GM04504 (cell line): Measurements from ENCODE around the gene WDR41.
A peak's percentile ranks its signal among the peaks of the same experiment; 100 is the strongest.
"Not testable (repeated sequence)": the region's sequence is repeated elsewhere in the genome, so short reads cannot be mapped to it uniquely, and the experiment has no call there.

Experiments
- DNase-seq: peaks from one replicate; pipeline ENCODE4 v3.0.0-alpha.2; 2012; ENCODE audit warnings: low read depth

The WDR41 gene

DNA sequence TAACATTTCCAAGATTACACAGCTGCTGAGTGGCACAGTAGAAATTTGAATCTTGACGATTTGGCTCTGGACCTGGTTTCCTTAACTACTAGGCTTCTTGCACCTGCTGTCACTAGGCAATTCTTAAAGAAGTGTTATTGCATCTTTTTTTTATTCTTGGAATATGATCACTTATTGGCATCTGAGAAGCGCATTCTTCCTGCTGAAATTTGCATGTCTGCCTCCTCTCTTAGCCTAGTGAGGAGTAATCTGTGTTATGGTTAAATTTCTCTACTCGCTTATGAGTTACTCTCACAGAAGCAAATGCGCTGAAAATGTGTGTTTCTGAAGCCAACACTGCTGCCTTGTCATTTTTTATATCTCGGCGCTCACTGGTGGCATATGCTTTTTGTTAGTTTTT lies 89.3 kb downstream of the WDR41 start:
- no peak for DNase-seq

DNA sequence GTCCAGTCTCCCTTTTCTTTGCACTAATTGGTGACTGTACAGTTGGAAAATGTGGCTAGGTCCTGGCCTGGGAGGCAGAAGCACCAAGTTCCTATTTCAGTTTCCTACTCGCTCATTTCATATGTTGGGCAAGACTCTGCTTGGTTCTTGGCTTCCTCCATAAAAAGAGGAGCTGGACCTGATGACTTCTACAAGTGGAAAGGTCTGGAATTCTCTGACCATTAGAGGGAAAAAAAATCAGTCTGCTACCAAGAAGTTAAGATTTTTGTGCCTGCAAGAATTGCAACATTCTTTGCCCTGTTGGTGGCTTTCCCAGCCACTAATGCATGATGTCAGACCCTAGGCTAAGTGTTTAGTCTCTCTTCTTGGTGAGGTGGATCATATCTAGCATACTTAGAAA lies 91.5 kb downstream of the WDR41 start:
- peak; percentile 54 for DNase-seq

DNA sequence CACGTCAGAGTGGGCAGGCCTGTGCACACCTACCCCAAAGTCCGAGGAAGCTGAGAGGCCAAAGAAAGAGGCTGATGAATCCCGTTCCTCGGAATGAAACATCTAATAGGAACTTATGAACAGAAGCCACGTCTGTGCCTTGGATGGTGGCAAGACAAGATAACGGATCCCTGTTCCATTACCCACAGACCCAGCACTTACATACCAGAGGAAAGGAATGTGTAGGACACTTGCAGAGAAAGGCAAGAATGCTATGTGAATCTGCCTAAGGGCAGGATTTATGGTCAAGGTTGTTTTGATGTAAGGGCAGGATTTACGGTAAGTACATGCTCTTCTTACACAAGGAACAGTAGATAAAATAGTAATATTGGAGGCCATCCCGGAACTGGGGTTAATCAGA lies 93.2 kb downstream of the WDR41 start:
- no peak for DNase-seq

DNA sequence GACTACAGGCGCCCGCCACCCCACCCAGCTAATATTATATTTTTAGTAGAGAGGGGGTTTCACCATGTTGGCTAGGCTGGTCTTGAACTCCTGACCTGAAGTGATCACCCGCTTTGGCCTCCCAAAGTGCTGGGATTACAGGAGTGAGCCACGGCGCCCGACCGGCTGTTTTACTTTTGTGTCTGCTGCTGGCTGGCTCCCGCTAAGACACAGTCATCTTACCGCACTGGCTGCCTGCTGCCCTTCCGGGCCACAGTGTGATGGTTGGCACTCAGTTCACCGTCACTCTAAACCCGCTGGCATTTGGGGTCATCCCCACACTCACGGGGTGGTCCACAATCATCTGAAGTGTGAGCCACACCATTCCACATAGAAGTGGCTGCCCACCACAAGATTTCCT lies 93.7 kb downstream of the WDR41 start:
- DNase-seq, result no peak

DNA sequence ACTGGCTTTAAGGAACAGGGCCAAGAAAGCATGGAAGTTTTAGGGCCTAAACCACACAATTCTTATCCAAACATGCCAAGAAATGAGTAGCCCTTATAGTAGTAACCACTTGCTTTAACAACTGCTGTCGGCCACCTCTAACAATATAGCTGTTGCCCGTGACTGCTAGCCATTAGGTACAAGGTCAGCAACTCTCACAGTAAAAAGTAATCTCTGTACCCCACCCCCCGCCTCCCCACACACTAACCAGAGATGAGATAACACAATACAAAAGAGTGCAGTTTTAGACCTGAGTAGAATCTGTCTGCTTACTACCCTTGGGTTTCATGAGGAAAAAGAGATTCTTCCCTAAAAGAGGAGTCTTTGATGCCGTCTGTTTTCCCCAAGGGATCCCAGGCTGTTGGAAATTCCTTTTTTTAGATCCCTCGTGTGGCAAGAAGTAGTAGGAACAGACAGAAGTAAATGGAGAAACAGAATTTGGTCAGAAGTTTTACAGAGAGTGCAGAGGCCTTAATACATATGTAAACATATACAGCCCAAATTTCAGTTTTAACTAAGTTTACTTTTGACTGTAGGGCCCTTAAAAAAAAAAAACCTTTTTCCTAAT lies 94.3 kb downstream of the WDR41 start:
- no peak for DNase-seq

DNA sequence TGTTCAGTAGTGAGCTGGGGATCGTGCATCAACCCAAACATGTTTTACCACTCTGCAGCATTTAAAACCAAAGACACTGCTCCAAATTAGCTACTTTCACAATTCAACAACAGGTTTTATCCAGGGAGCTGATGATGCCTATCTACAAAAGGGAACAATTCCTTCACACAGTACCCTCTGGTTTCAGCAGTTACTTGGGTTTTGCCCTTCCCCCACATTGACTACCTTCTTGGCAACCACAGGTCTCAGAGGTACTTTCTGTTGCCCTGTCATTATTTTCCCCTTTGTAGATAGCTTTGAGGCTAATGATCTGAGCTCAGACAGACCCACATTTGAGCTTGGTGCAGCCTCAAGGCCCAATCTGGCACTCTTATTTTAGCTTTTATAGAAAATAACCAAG lies 96.1 kb downstream of the WDR41 start:
- no peak for DNase-seq

DNA sequence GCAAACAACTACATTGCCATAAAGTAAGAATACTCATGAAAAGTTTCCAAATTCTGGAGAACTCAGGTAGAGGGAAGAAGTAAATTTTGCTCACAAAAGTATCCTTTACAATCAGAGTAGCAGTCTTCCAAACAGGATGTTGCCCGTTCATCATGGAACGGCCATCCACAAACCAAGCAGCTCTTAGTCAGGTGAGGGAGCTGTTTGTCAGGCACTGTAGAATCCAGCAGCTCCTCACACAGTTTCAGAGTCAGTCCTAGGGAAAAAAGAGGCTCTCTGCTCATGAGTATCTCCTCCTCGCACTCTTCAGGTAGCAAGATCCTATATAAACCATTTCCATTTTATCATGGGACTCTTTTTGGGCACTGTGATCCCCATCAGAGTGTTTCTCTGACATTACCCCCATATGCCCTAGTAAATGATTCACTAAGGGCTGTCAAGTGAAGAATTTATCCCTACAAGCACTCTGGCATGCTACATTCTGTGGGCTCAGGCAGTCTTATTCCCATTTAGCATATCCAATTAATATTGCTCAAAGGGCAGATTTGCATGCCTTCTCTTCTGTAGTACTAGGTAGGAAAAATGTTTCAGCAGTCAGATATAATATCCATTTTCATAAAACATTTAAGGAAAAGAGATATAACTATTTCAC lies 97.9 kb downstream of the WDR41 start:
- no peak for DNase-seq

DNA sequence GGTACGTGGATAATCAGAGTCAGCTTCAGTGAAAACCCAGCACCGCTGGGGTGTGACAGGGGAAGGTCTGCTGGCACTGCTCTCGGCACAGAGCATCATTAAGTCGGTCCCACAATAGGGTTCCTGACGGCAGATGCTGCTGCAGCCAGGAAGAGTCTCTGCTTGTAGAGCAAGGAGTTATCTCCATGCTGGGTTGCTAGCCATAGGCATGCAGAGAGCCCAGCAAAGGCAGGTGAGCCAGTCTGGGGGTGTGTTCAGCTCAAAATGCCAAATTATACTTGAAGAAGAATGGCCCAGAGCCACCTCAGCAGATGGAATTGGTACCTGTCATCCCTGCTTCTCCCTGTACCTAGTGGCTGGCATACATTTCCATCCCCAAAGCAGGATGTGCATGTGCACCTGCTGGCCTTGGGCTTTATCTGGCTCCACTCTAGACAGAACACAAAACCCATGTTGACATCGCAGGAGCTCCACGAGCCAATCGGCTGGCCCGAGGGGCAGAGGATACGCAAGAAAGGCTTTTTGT lies 100.8 kb downstream of the WDR41 start:
- DNase-seq, result no peak

DNA sequence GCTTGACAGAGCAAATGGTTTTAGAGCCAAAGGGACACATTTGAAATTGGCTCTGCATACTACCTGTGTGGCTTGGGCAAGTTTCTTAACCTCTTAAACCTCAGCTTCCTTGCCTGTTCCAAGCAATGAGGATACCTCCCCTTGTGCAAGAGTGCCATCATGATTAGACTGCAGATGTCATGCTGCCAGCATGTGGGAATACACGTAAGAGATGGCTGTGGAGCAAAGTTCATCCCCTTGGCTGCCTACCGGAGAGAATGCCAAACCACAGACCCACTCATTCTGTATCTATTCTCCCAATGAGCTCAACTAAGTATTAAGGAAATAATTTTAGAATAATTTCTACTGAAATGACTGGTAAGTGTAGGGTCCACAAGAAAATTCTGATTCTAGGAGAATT lies 101.3 kb downstream of the WDR41 start:
- peak; percentile 60 for DNase-seq

DNA sequence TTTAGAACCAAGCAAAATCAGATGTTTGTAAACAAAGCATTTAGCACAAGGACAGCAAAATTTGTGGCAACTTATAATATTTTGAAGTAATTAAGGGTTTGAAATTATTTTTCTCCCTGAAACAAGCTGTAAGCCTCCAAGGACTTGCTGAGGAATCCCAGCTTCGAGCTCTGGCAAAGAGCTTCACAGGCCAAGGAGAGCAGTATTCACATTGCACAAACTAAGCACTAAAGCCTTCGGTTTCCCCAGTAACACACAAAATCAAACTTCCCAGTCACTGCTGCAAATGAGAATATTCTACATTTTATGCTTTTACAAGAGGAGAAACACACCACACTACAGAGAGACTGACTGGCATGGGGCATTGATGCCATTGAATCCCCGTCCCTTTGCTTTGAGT lies 101.9 kb downstream of the WDR41 start:
- no peak for DNase-seq

DNA sequence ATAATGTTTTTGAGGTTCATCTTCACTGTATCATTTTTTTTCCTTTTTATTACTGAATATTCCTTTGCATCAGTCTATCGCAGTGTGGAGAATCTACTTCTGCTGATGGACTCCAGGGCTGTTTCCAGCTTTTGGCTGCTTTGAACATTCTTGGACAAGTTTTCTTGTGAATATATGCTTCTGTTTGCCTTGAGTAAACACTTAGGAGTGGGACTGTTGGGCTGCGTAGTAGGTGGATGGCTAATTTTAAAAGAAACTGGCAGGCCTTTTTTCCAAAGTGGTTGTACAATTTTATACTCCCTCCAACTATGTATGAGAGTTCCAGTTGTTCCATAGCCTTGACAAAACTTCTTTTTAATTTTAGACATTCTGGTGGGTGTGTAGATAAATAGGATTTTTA lies 102.4 kb downstream of the WDR41 start:
- DNase-seq, result no peak

DNA sequence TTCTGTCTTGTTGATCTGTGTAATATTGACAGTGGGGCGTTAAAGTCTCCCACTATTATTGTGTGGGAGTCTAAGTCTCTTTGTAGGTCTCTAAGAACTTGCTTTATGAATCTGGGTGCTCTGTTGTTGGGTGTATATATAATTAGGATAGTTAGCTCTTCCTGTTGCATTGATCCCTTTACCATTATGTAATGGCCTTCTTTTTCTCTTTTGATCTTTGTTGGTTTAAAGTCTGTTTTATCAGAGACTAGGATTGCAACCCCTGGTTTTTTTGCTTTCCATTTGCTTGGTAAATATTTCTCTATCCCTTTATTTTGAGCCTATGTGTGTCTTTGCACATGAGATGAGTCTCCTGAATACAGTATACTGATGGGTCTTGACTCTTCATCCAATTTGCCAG lies 105.8 kb downstream of the WDR41 start:
- not testable (repeated sequence) for DNase-seq

DNA sequence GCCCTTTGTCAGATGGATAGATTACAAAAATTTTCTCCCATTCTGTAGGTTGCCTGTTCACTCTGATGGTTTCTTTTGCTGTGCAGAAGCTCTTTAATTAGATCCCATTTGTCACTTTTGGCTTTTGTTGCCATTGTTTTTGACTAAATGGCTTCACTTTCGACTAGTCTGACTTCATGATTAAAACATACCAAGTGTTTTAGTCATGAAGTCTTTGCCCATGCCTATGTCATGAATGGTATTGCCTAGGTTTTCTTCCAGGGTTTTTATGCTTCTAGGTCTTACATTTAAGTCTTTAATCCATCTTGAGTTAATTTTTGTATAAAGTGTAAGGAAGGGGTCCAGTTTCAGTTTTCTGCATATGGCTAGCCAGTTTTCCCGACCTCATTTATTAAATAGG lies 108.8 kb downstream of the WDR41 start:
- not testable (repeated sequence) for DNase-seq
